HepG2 (cell line): Measurements from ENCODE around the gene NFYC. TPM values are rescaled to one million over a fixed set of nuclear protein-coding genes. Genes with fewer than 3 reads are reported as not detected.

ENCODE experiments used
- FOXA3 ChIP-seq: IDR thresholded peaks from 2 replicates; pipeline ENCODE4 v1.6.1; 2016; ENCODE audit warnings: missing genetic modification reagents, missing compliant biosample characterization
- HOXA3 ChIP-seq: sonication (generic); formaldehyde crosslinking; IDR thresholded peaks from 2 replicates; pipeline ENCODE4 v1.5.0; 2020; ENCODE audit warnings: missing genetic modification reagents
- KLF6 ChIP-seq: IDR thresholded peaks from 2 replicates; pipeline ENCODE4 v1.8.0; 2016; ENCODE audit warnings: missing biosample characterization, missing genetic modification reagents
- MAFF ChIP-seq: IDR thresholded peaks from 2 replicates; pipeline ENCODE4 v1.6.1; 2011; ENCODE audit warnings: low read depth, low read length, improper control_type of control experiment
- NCOA2 ChIP-seq: sonication (generic); formaldehyde crosslinking; IDR thresholded peaks from 2 replicates; pipeline ENCODE4 v1.8.0; 2022; ENCODE audit warnings: inconsistent platforms
- NFE2L2 ChIP-seq: fragments of 150-350 bp; IDR thresholded peaks from 2 replicates; pipeline ENCODE4 v1.6.1; 2014; ENCODE audit warnings: low read length
- PPARG ChIP-seq: conservative IDR thresholded peaks from 2 replicates; pipeline ENCODE4 v1.6.1; 2016; ENCODE audit warnings: missing biosample characterization, missing genetic modification reagents
- SAP130 ChIP-seq: IDR thresholded peaks from 2 replicates; pipeline ENCODE4 v1.6.1; 2016; ENCODE audit warnings: low read depth
- SOX13 ChIP-seq, 3 experiments: fragments of 450-650 bp in 1 of 3; sonication (generic) in 1 of 3; formaldehyde crosslinking in 1 of 3; IDR thresholded peaks in 2 of 3; conservative IDR thresholded peaks in 1 of 3; 2 replicates each; pipeline versions ENCODE4 v1.5.0 to v1.6.1; 2016 to 2020; ENCODE audit warnings: antibody characterized with exemption in 1 of 3, mild to moderate bottlenecking in 1 of 3, missing compliant biosample characterization in 1 of 3, missing genetic modification reagents in 1 of 3, moderate library complexity in 1 of 3
- polyA plus RNA-seq, 8 experiments: library from polyadenylated mRNA; depleted of rRNA in 3 of 8; stranded (reverse) in 7 of 8; unstranded in 1 of 8; fragments of >200 nt; fragmentation: Illumina TruSeq in 4 of 8; extraction: Trizol in 4 of 8; gene quantifications; 2 replicates each; pipeline versions ENCODE4 v1.2.1 to v1.2.3, GENCODE V29; 2011 to 2016; ENCODE audit warnings: low read depth in 4 of 8, missing spikeins in 1 of 8, mixed read lengths in 1 of 8; ENCODE audit not compliant: insufficient read depth in 1 of 8
- total RNA-seq, 5 experiments: library from RNA; depleted of rRNA; stranded (reverse); fragments of >200 nt; fragmentation: Illumina TruSeq; extraction: Trizol; gene quantifications; 2 replicates each; pipeline ENCODE4 v1.2.3, GENCODE V29; 2016; ENCODE audit warnings: low read depth in 1 of 5
- TF ChIP-seq, protein P1 (sequence below): sonication (generic); formaldehyde crosslinking; IDR thresholded peaks from 2 replicates; pipeline ENCODE4 v1.4.0; 2020; ENCODE audit warnings: missing genetic modification reagents
- TF ChIP-seq, protein P2 (sequence below): IDR thresholded peaks from 2 replicates; pipeline ENCODE4 v1.6.1; 2016; ENCODE audit warnings: missing compliant biosample characterization, missing genetic modification reagents, borderline replicate concordance

Gene NFYC
- total and polyA plus RNA-seq, 2 of the 13 experiments (the other 11 are each of a cell fraction or from before 2014, with no cell fraction given): 33.9 to 73.7 TPM

DNA sequence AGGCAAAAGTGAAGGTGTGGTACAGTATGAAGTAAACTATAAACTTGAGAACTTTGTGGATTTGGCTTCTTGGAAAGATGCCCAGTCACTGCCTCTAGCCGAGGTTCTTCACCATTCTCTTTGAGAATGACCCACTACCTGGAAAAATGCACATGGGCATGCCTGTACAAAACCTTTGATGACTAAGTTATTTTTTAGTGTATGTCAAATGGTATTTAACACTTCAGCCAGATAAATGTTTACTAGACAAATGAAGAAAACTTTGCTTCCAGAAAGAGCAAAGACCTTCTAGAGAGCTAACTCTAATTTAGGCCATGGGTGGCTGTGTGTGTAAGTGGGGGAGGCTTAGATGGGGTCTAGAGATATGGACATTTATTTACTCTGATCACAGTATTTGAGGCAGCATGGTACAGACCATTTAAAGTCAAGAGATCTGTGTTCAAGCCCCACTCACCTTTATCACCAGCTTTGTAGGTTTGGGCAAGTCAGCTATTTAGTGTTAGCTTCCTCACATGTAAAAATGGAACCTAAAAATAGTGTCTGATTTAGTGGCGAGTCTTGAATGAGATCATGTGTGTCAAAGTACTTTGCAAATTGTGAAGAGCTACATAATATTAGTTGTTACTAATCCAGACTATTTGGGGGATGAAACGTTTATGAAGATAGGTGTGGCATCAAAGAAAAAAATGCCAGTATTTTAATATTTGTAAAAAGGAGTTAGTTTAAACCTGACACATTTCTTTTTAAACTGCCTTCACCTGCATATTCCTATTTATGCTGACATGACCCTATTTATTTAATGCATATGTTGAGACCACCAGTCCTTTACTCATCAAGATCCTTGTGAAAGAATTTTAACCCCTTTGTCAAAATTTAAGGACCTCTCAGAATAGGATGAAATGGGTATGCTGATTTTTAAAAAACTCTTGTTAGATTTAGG, 20.2 kb downstream of the NFYC start (continued):
- TF ChIP-seq, protein P1, sequence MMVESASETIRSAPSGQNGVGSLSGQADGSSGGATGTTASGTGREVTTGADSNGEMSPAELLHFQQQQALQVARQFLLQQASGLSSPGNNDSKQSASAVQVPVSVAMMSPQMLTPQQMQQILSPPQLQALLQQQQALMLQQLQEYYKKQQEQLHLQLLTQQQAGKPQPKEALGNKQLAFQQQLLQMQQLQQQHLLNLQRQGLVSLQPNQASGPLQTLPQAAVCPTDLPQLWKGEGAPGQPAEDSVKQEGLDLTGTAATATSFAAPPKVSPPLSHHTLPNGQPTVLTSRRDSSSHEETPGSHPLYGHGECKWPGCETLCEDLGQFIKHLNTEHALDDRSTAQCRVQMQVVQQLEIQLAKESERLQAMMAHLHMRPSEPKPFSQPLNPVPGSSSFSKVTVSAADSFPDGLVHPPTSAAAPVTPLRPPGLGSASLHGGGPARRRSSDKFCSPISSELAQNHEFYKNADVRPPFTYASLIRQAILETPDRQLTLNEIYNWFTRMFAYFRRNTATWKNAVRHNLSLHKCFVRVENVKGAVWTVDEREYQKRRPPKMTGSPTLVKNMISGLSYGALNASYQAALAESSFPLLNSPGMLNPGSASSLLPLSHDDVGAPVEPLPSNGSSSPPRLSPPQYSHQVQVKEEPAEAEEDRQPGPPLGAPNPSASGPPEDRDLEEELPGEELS (CRISPR knock-in tag): 0 out of 2 replicates have a peak, but pooled peaks have one; percentile 17
- TF ChIP-seq FOXA3 (0 out of 2 replicates have a peak, but pooled peaks have one; percentile 11), SAP130 (CRISPR knock-in tag) (peak; percentile 28; the same call in 1 of the 2 replicates), PPARG (CRISPR knock-in tag) (peak; percentile 70; the same call in 1 of the 2 replicates), NCOA2 (CRISPR knock-in tag) (peak; percentile 18; the same call in 1 of the 2 replicates), NFE2L2 (peak; percentile 22; the same call in 1 of the 2 replicates), HOXA3 (CRISPR knock-in tag) (no peak), SOX13 (IDR thresholded peaks at IDR 0.05) (no peak), SOX13 (CRISPR knock-in tag; conservative IDR thresholded peaks at IDR 0.05 in 1 of 2, IDR thresholded peaks at IDR 0.05 in 1 of 2) (0 out of 4 replicates have a peak, but pooled peaks of 1 of the 2 experiments have one; percentile 27), KLF6 (no peak), MAFF (peak; percentile 85)
- TF ChIP-seq, protein P2, sequence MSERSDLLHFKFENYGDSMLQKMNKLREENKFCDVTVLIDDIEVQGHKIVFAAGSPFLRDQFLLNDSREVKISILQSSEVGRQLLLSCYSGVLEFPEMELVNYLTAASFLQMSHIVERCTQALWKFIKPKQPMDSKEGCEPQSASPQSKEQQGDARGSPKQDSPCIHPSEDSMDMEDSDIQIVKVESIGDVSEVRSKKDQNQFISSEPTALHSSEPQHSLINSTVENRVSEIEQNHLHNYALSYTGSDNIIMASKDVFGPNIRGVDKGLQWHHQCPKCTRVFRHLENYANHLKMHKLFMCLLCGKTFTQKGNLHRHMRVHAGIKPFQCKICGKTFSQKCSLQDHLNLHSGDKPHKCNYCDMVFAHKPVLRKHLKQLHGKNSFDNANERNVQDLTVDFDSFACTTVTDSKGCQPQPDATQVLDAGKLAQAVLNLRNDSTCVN (CRISPR knock-in tag): 0 out of 2 replicates have a peak, but pooled peaks have one; percentile 43
